Fibroblast of lung (primary cell): Measurements from ENCODE around the gene PLXNA2.

ENCODE experiments used
- CTCF ChIP-seq, 2 donors: IDR thresholded peaks in 1 of 2; conservative IDR thresholded peaks in 1 of 2; 1 replicate in 1 of 2; 2 replicates in 1 of 2; pipeline ENCODE4 v1.5.1; 2011 to 2012; ENCODE audit warnings: low read length in 2 of 2, control low read depth in 1 of 2, inconsistent platforms in 1 of 2, low read depth in 1 of 2, mild to moderate bottlenecking in 1 of 2
- EZH2 ChIP-seq: IDR thresholded peaks from 2 replicates; pipeline ENCODE4 v1.5.1; 2012; ENCODE audit warnings: low read length, control low read depth, mild to moderate bottlenecking; ENCODE audit errors: missing control alignments

GRCh38 chr1:208235982-208236761 is 8.0 kb downstream of the PLXNA2 start:
- no peak for TF ChIP-seq CTCF (conservative IDR thresholded peaks at IDR 0.05 in 1 of 2, IDR thresholded peaks at IDR 0.05 in 1 of 2; ENCODE audit: low read depth in 1 of 2, low read length in 2 of 2)
- TF ChIP-seq EZH2 = no peak
